Parathyroid adenoma (tissue), 2 donors: ENCODE measurements around the gene WDSUB1.

Experiments used
- H2AFZ ChIP-seq: fragments of 300-600 bp; sonication (generic); one replicate; pipeline ENCODE4 v1.7.0; 2017; ENCODE audit warnings: antibody characterized with exemption, mild to moderate bottlenecking
- H3K27ac ChIP-seq: fragments of 300-600 bp; sonication (generic); one replicate; pipeline ENCODE4 v1.7.0; 2017
- H3K27me3 ChIP-seq: fragments of 300-600 bp; sonication (generic); one replicate; pipeline ENCODE4 v1.7.0; 2017; ENCODE audit warnings: low read length; ENCODE audit not compliant: control insufficient read depth, insufficient read depth
- H3K36me3 ChIP-seq: fragments of 300-600 bp; sonication (generic); one replicate; pipeline ENCODE4 v1.7.0; 2017; ENCODE audit warnings: low read length; ENCODE audit not compliant: control insufficient read depth, insufficient read depth
- H3K4me1 ChIP-seq: fragments of 300-600 bp; sonication (generic); one replicate; pipeline ENCODE4 v1.7.0; 2017; ENCODE audit warnings: control low read depth
- H3K4me2 ChIP-seq: fragments of 300-600 bp; sonication (generic); one replicate; pipeline ENCODE4 v1.7.0; 2017; ENCODE audit warnings: low read length
- H3K4me3 ChIP-seq: fragments of 300-600 bp; sonication (generic); one replicate; pipeline ENCODE4 v1.7.0; 2017; ENCODE audit warnings: low read depth, low read length
- H3K79me2 ChIP-seq: fragments of 300-600 bp; sonication (generic); one replicate; pipeline ENCODE4 v1.7.0; 2017; ENCODE audit warnings: control low read depth
- H3K9ac ChIP-seq: fragments of 300-600 bp; sonication (generic); one replicate; pipeline ENCODE4 v1.7.0; 2017; ENCODE audit warnings: mild to moderate bottlenecking
- H3K9me3 ChIP-seq: fragments of 300-600 bp; sonication (generic); one replicate; pipeline ENCODE4 v1.7.0; 2017; ENCODE audit warnings: low read length; ENCODE audit not compliant: control insufficient read depth
- TF ChIP-seq, protein P1 (sequence below): fragments of 300-600 bp; sonication (generic); IDR thresholded peaks from one replicate; pipeline ENCODE4 v1.7.0; 2017; ENCODE audit warnings: antibody characterized with exemption, mild to moderate bottlenecking
- donor health status: primary hyperparathyroidism.

WDSUB1 gene

DNA sequence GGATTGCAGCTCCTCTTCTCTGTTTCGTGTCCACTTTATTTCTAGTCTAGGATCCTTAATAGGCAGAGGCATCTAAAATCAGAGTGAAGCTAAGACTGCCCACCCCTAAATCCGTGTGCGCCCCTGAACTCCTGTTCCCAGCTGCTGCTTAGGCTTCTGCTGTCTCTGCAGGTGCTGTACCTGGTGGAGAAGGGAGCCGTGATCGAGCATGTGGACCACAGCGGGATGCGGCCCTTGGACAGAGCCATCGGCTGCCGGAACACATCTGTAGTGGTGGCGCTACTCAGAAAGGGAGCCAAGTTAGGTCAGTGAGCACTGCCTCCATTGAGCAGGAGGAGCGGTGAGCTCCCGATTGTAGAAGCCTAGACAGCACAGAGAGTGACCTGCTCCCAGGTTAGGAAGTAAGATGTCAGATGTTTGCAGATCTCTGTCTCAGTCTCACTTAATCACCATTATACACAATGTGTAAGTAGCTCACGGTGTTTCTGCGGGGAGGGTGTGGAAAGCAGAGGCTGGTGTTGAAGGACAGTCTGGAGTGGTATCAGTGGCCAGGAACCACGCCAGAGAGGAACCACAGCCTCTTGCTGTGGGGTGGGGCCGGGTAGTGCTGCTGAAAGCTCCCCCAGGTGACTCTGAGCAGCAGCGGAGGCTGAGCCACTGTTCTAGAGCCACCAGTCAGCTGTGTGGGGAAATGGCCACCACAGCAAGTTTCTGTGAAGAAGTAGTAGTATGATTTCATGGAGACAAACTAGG lies 62.3 kb downstream of the WDSUB1 start:
- Histone ChIP-seq H3K4me3 (no peak overlapping the region), H3K79me2 (no peaks in the 10 kb centered on the region), H2AFZ (no peak overlapping the region), H3K36me3 (no peaks in the 10 kb centered on the region), H3K27ac (no peak overlapping the region), H3K27me3 (no peaks in the 10 kb centered on the region), H3K4me1 (peaks cover 3% of the 10 kb centered on the region), H3K9me3 (no peaks in the 10 kb centered on the region), H3K9ac (no peak overlapping the region), H3K4me2 (no peak overlapping the region)
- TF ChIP-seq, protein P1, sequence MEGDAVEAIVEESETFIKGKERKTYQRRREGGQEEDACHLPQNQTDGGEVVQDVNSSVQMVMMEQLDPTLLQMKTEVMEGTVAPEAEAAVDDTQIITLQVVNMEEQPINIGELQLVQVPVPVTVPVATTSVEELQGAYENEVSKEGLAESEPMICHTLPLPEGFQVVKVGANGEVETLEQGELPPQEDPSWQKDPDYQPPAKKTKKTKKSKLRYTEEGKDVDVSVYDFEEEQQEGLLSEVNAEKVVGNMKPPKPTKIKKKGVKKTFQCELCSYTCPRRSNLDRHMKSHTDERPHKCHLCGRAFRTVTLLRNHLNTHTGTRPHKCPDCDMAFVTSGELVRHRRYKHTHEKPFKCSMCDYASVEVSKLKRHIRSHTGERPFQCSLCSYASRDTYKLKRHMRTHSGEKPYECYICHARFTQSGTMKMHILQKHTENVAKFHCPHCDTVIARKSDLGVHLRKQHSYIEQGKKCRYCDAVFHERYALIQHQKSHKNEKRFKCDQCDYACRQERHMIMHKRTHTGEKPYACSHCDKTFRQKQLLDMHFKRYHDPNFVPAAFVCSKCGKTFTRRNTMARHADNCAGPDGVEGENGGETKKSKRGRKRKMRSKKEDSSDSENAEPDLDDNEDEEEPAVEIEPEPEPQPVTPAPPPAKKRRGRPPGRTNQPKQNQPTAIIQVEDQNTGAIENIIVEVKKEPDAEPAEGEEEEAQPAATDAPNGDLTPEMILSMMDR = no peak

DNA sequence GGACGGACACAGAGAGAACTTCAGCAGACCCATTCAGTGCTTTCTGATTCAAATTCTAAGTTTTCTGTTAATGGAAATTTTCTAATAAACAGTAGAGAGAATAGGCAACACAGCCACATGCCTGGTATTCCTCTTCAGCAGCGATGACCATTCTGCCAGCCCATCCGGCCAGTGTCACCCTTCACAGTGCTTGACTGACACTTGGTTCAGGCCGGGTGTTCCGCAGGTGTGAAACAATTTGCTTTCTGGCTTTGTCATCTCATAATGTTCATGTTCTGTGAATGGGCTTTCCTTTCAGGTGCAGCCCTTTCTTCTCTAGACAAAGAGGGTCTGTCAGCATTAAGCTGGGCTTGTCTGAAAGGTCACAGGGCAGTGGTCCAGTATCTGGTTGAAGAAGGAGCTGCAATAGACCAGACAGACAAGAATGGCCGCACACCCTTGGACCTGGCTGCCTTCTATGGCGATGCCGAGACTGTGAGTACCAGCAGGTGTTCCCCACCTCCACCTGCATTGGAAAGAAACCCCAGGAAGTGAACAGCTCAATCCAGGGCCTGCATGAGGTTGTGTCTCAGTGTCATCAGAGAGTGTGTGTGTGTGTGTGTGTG lies 67.0 kb downstream of the WDSUB1 start:
- TF ChIP-seq, protein P1 = no peak
- Histone ChIP-seq H3K9me3 (no peaks in the 10 kb centered on the region), H3K9ac (no peak overlapping the region), H3K4me3 (no peak overlapping the region), H3K27me3 (no peaks in the 10 kb centered on the region), H3K27ac (no peak overlapping the region), H3K4me1 (peaks cover 3% of the 10 kb centered on the region), H3K79me2 (no peaks in the 10 kb centered on the region), H2AFZ (no peak overlapping the region), H3K4me2 (no peak overlapping the region), H3K36me3 (no peaks in the 10 kb centered on the region)

DNA sequence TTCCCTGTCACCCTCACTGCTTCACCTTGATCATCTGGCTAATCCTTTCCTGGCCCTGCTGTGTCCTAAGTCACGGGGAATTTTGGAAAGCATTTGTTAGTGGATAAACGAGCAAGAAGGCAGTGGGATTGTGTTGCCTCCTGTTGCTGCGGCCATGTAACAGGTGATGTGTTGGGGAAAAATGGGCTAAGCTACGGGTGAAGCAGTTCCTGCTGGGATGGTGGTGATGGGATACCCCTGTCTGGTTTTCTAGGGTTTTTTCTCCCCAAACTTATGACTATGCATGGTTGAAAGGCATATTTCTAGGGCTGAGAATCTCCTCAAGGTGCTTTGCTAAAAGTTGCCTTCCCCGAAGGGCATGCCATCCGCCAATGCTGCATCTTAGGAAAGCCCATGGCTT lies 68.1 kb downstream of the WDSUB1 start:
- Histone ChIP-seq H3K79me2 (no peaks in the 10 kb centered on the region), H3K36me3 (no peaks in the 10 kb centered on the region)

DNA sequence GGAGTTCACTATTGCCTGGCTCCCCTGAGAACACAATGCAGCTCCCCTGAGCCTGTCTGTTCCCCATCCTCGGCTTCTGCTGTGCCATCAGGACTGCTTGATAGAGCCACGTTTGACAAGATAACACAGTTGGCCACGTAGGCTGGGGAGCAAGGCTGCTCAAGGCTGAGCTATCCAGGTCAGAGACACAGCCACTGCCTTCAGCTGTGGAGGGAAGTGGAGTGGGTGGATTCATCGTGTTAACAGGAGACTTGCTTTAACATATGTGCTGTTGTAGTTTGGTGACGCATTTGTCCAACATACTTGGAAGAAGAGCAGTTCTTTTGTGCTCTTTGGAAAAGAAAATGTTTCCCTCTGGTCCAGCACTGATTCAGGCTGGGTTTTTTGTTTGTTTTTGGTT lies 68.8 kb downstream of the WDSUB1 start:
- H3K9ac ChIP-seq = no peak overlapping the region
- H2AFZ ChIP-seq = no peak overlapping the region
- no peak overlapping the region for H3K27ac ChIP-seq
- no peaks in the 10 kb centered on the region for H3K9me3 ChIP-seq
- TF ChIP-seq, protein P1 = no peak
- H3K36me3 ChIP-seq = no peaks in the 10 kb centered on the region
- no peaks in the 10 kb centered on the region for H3K79me2 ChIP-seq
- H3K27me3 ChIP-seq = no peaks in the 10 kb centered on the region
- H3K4me2 ChIP-seq = no peak overlapping the region
- no peak overlapping the region for H3K4me3 ChIP-seq
- H3K4me1 ChIP-seq = peaks cover 6% of the 10 kb centered on the region

More for the DNA sequence above, 68.1 kb downstream of the WDSUB1 start:
- peaks cover 6% of the 10 kb centered on the region for H3K4me1 ChIP-seq
- H3K4me2 ChIP-seq = no peak overlapping the region
- H3K4me3 ChIP-seq = no peak overlapping the region
- H3K9me3 ChIP-seq = no peaks in the 10 kb centered on the region
- H3K27me3 ChIP-seq = no peaks in the 10 kb centered on the region
- TF ChIP-seq, protein P1 = no peak
- no peak overlapping the region for H2AFZ ChIP-seq
- no peak overlapping the region for H3K9ac ChIP-seq
- H3K27ac ChIP-seq = no peak overlapping the region
